ENCODE data around the gene NFKBIA.
"Not testable (repeated sequence)": the region's sequence is repeated elsewhere in the genome, so short reads cannot be mapped to it uniquely, and the experiment has no call there.

NFKBIA gene, protein sequence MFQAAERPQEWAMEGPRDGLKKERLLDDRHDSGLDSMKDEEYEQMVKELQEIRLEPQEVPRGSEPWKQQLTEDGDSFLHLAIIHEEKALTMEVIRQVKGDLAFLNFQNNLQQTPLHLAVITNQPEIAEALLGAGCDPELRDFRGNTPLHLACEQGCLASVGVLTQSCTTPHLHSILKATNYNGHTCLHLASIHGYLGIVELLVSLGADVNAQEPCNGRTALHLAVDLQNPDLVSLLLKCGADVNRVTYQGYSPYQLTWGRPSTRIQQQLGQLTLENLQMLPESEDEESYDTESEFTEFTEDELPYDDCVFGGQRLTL

DNA sequence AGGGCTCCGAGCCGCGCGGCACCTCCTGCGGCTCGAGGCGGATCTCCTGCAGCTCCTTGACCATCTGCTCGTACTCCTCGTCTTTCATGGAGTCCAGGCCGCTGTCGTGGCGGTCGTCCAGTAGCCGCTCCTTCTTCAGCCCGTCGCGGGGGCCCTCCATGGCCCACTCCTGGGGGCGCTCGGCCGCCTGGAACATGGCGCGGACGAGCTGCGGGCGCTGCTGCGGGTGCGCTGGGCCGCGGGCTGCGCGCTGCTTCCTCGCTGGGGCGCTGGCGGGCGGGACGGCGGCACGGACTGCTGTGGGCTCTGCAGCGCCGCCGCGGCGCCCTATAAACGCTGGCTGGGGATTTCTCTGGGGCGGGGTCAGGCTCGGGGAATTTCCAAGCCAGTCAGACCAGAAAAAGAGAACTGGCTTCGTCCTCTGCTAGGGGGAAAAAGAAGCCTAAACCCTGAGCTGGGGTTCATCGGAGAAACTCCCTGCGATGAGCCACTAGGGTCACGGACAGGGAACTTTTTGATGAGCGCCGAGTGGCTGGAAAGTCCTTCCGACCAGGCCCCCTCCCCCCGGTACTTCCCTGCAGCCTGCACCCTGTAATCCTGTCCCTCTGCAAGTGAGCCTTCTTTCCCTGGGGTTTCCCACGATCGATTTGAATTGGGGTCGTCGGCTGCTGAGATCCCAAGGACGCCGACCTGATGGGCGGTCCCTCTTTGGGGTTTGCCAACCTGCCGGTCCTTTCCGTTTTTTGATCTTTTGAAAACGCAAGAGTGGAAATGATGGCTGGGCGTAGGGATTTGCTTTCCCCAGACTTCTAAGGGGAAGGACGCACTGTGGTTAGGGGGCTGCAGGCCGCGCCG is at the start of gene NFKBIA:
NFKBIA (minus strand) TSS at position 301 of the 855 bp plus-strand sequence; CDS start at position 196, 105 bp downstream.
- peak; percentile 90 for DNase-seq

DNA sequence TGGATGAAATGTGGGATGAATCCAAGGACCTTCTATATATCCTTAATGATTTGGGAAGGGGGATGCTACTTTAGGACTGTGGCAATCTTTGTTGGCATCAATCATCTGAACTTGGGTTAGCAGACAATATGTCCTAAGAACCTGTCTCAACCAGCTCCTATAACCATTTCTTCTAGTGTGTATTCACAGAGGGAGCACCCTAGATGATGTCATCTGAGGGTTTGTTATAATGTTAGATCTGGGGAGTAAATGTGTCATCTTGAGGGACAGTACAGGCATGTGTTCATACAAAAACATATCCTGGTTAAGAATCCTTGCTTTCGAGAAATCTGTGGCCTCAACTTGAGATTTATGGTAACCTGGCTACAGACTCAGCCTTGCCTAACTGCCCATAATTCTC is 41.9 kb upstream of the NFKBIA start:
- DNase-seq = no peak

DNA sequence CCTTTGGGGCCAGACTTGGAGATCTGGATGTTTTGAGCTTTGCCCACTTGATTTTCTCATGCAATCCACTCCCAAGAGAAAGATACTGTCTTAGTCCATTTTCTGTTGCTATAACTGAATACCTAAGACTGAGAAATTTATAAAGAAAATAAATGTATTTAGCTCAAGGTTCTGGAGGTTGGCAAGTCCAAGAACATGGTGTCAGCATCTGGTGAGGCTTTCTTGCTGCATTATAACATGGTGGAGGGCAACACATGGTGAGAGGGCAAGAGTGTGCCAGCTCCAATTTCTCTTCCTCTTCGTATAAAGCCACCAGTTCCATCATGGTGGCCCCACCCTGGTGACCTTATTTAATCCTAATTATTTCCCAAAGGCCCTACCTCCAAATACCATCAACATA is 39.6 kb upstream of the NFKBIA start:
- no peak for DNase-seq

DNA sequence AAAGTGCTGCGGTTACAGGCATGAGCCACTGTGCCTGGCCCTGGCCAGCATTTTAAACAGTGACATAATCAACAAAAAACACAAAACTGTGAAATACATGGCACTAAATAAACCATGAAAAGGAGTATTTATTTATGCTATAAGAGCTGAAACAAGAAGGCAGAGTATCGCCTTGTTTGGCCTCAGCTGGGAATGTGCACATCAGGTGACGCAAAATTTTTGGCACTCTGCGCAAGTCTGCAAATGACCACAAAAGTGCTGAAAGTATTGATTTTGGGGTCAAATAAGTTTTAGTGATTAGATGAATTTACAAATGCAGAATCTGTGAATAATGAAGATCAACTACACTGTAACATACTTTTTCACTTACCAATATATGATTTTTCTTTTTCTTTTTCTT is 36.6 kb upstream of the NFKBIA start:
- no peak for DNase-seq

DNA sequence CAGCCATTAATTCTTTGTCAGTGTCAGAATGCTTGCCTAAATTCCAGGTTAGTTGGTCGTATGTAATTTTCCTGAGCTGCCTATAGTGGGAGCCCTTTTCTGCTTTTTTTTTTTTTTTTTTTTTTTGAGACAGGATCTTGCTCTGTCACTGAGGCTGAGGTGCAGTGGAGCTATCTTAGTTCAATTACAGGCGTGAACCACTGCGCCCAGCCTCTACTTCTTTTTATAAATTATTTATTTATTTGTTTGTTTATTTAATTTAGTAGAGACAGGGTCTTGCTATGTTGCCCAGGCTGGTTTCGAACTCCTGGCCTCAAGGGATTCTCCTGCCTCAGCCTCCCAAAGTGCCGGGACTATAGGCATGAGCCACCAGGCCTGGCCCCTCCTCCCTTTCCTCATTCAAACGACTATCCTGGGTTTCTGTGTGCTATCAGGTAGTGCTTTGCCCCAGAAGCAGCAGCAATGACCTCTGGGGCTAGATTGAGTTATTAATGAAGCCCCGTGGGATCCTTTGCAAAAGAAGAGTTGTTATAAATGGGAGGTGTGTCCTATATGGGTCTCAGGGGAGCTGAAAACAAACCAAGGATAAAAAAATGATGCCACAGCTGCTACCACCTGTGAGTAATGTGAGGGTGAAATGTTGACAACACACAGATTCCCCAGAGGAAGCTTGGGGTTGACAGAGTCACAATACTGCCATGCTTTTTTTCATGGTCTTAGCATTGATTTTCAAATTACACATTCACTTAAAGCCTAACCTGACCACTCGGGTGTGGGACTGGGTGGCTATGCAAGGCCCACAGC is 34.6 kb upstream of the NFKBIA start:
- no peak for DNase-seq

DNA sequence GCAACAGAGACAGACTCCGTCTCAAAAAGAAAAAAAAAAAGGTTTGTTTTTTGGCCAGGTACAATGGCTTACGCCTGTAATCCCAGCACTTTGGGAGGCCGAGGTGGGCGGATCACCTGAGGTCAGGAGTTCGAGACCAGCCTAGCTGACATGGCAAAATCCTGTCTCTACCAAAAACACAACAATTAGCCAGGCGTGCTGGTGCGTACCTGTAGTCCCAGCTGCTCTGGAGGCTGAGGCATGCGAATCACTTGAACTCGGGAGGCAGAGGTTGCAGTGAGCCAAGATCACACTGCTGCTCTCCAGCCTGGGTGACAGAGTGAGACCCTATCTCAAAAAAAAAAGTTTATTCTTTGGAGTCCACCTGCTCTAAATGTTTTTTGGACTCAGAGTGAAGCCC is 33.9 kb upstream of the NFKBIA start:
- DNase-seq = not testable (repeated sequence)

DNA sequence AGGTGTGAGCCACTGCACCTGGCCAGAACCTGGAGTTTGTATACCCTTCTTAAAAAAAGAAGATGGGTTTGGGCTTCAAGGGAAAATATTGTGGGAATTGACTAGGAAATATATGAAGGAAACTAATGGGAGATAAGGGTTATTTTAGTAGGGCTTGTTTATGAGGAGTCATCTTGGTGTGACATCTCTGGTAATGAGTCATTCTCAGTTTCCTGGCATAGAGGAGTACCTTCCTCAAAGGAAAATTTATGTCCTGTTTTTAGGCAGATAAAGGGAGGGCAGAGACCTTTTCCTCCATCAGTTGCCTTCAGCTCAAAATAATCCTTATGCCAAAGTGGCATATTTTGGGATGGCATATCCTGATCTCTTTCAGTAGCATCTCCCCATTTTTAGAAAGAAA is 30.6 kb upstream of the NFKBIA start:
- no peak for DNase-seq

DNA sequence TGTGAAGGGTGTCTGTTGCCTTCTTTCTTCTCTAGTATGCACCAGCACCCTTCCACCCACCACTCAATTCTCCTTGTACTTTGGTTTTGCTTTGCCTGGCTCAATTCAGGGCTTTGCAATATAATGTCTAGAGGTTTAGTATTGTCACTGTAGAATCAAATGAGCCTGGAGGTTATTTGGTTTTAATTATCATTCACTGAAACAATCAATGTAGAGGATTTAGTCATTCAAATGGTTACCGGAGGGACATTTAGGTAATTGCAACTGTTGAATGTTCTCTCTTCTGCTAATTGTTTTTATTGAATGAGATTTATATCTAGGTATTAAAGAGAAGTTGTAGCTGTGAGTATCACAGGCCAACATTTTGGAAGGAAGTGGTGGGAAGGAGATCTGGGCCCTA is 29.3 kb upstream of the NFKBIA start:
- no peak for DNase-seq

DNA sequence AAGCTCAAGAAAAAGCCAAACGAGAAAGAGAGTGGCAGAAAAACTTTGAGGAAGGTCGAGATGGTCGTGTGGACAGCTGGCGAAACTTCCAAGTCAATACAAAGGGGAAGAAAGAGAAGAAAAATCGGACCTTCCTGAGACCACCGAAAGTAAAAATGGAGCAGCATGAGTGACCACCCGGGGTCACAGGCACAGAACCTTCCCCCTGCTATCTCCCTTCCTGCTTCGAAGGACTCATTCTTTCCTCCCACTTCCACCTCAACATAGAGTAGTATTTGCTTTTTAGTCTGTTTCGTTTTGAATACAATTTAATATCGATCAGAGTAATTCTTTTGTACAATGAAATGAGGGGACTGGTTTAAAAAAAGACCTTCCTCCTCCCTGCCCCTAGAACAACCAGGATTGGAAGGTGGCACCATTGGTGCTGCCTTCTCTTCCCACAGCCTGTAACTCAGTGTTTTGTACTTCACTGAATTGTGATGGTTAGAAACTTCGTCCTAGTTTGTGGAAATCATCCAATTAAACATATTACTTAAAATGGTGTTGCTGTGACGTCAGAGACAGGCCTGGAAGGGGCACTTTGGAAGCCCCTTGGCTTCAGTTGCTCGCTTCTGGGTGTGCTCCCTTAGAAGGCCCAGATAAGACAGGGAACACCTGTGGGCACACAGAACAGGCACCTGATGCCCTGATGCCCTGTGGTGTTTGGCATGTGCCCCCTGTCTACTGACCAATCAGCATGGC is 26.1 kb upstream of the NFKBIA start:
- no peak for DNase-seq

DNA sequence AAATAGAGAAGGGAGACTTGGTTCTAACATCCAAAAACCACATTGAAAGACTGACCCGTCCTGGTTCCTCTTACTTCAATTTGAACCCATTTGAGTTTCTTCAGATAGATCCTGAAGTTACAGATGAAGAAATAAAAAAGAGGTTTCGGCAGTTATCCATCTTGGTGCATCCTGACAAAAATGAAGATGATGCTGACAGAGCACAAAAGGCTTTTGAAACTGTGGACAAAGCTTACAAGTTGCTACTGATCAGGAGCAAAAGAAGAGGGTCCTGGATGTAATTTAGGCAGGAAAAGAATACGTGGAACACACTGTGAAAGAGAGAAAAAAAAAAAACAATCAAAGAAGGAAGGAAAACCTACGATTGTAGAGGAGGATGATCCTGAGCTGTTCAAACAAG is 25.4 kb upstream of the NFKBIA start:
- DNase-seq = no peak

DNA sequence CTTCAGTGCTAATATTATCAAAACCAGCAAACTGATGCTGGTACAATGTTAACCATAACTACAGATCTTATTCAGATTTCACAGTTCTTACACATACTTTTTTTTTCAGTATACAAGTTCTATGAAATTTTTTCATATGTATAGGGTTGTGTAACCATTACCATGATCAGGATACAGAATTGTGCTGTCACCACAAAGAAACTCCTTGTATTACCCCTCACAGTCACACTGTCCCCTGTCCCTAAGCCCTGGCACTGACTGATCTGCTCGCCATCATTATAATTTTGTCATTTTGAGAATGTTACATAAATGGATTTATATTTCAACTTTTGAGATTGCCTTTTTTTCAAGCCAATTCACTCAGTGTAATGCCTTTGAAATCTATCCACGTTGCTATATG is 21.3 kb upstream of the NFKBIA start:
- no peak for DNase-seq

DNA sequence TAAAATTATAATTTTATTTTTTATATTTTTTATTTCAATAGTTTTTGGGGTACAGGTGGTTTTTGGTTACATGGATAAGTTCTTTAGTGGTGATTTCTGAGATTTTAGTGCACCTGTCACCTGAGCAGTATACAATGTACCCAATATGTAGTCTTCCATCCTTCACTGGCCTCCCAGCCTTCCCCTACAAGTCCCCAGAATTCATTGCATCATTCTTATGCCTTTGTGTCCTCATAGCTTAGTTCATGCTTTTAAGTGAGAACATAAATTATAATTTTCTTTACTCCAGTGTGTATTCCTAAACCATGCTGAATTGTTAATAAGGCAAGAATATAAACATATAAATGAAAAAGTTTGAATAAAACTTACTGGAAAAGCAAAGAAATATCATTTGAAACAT is 19.1 kb upstream of the NFKBIA start:
- no peak for DNase-seq

DNA sequence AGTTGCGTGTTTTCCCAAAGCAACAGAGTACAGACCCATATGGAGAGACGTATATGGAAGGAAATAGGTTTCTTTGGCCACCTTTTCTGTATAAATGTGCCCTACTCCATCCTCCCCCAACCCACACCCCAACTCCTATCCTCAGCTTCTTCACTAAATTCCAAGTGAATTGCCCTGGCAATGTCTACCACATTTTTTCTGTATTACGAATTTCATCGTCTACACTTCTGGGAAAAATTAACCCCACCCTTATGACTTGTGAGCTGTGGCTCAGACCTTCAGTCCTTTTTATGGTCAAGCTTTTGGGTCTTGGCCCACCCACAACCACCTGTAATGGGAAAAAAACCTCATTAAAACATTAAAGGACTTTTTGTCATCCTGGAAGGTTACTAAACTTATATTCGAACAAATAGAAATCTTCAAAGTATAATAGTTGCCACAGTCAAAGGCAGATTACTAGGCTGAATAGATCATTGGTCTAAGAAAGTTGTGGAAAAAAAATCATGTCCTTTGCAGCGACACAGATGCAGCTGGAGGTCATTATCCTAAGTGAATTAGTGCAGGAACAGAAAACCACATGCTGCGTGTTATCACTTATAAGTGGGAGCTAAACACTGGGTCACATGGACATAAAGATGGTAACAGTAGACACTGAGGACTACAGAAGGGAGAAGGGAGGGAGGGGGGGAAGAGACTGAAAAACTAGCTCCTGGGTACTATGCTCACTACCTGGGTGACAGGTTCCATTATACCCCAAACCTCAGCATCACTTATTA is 15.7 kb upstream of the NFKBIA start:
- no peak for DNase-seq

DNA sequence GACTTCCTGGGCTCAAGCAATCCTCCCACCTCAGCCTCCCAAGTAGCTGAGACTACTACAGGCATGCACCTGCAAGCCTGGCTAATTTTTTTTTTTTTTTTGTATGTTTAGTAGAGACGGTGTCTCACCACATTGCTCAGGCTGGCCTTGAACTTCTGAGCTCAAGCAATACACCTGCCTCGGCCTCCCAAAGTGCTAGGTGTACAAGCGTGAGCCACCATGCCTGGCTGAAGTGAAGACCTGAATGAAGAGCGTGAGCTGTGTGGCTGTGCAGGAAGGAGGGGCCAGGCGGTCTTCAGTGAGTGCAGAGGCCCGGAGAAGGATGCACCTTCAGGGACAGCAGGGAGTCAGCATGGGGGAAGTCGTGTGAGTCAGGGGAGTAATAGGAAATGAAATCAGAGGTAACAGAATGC is 14.9 kb upstream of the NFKBIA start:
- DNase-seq = no peak

DNA sequence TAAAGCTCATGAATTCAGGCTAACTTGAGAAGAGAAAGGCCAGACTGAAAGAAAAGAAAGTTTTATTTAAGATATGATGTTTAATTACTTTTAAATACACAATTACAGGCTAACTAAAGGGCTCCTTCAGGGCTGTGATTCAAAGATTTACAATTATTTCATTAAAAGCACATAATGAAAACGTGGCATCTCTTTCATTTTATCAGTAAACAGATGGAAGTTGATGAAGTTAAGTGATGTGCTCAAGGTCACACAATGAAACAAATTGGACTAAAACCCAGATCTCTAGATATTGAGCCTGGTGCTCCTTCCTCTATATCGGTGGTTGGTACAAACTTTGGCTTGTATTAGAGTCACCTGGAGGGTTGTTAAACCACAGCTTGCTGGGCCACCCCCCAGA is 13.5 kb upstream of the NFKBIA start:
- no peak for DNase-seq

DNA sequence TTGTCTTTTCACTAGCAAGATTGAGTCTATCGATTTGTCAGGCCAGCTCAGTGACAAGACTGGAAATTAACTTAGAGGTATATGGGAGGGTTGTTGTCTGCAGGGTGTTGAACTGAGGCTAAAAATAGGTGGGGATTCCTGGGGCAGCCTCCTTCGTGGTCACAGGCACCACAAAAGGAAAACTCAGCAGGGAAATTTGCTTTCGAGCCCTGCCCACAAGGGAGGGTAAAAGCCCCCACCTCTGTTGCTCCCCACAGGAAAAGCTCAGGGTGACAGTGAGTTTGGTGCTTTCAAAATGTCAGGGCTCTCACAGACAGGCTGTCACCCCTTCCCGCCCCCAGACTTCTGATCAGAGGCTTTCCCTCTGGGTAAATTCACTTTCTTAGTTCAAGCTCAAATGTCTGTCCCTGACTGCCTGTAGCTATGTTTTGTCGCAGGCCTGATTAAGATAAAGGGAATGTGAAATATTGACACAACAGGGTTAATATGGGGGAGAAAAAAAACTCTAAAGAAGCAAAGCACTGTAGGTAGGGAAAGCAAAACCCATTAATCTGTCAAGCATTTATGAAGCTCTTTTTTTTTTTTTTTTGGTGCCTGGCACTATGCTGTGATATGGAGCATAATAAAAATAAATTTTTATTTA is 11.7 kb upstream of the NFKBIA start:
- peak; percentile 57 for DNase-seq

DNA sequence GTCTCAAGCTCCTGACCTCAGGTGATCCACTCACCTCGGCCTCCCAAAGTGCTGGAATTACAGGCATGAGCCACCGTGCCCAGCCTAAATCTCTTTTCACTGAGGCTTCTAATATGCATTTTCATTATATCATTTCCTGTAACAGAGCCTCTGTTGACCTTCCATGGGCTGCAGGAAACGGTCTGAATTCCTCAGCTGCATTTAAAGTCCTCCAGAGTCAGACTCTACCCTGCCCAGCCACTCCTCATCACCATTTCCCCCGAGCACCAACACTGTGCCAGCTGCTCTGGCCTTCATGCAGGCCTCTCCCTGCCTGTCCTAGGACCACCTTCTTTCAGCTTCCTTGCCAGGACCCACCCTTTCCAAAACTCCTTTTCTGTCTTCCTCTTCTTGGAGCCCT is 9.8 kb upstream of the NFKBIA start:
- DNase-seq = no peak

DNA sequence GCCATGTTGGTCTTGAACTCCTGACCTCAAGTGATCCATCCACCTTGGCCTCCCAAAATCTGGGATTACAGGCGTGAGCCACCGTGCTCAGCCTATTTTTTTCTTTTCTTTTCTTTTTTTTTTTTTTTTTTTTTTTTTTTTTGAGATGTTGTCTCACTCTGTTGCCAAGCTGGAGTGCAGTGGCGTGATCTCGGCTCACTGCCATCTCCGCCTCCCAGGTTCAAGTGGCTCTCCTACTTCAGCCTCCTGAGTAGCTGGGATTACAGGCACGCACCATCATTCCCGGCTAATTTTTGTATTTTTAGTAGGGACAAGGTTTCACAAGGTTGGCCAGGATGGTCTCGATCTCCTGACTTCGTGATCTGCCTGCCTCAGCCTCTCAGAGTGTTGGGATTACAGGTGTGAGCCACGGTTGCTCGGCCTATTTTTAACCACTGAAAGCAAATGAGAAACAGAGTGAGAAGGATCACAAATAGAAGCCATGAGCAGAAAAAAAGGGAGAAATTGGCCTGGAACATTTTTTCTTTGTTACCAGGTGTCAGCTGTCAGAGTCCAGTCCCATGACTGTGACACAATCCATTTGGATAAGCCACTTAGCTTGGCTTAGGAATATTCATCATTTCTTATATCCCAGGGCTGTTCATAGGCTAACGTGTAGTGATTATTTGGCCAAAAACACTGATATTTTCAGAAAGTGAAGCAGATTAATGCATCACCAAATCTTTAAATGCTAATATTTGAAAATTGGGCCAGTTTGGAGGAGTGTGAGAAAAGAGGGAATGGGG is 7.9 kb upstream of the NFKBIA start:
- DNase-seq = no peak

DNA sequence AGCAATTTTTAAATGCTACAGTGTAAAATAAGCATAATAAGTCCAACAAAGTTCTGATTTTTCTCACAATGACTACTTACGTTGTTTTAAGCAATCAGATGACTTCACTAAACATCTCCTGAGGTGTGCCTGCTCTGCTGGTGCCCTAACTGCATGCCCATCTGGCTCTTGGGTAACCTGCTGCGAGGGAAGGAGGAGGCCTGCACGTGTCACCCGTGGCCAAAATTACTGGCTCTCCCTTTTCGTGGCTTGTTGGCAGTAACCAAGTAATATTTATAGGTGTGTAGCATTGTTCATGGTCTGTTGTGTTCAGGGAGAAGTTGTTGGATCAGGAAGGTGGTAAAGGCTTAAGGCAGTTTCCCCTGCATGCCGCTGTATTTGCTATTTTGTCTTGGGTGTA is 6.3 kb upstream of the NFKBIA start:
- DNase-seq = no peak

DNA sequence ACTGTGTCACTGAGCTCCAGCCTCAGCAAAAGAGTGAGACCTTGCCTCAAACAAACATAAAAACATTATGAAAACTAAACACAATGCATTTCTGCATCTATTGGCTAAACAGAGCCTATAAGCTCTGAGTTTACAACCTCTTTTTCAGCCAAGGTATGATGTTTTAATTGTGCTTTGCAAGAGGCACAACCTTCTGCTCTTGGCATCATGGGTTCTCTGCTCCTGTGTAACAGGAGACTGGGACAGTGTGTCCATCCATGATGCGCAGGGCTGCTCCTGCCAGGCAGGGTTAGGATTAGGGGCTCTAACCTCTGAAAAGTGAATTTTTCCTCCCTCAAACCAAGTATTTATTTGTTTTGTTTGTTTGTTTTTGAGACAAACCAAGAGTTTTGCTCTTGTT is 5.0 kb upstream of the NFKBIA start:
- no peak for DNase-seq

DNA sequence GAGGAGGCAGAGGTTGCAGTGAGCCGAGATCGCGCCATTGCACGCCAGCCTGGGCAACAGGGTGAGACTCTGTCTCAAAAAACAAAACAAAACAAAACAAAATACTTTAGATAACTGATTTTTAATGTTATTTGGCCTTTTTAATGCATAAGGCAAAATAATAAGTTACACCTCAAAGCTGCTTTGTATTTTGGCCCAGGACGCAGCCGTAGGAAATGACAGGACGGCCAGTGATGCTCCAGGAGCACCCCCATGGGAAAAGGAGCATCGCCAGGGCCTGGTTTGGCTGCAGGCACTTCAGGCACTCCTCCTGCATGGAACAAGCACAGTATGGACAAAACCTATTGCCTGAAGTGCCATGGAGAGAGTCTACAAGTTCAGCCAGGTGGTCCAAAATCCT is 3.5 kb upstream of the NFKBIA start:
- DNase-seq = no peak
